Esophagus muscularis mucosa (tissue), 3 donors: Measurements from ENCODE around the gene CELA3B.

Source experiments
- CTCF ChIP-seq, 3 experiments: fragments of 200-600 bp in 2 of 3; fragments of 450-650 bp in 1 of 3; sonication (generic) in 2 of 3; IDR thresholded peaks; one replicate each; pipeline ENCODE4 v1.5.1; 2017 to 2019; ENCODE audit warnings: antibody characterized with exemption in 3 of 3, mild to moderate bottlenecking in 2 of 3, moderate library complexity in 1 of 3
- POLR2A ChIP-seq: fragments of 450-650 bp; IDR thresholded peaks from one replicate; pipeline ENCODE4 v1.6.1; 2017; ENCODE audit warnings: antibody characterized with exemption, moderate library complexity, mild to moderate bottlenecking, low read depth
- POLR2AphosphoS5 ChIP-seq, 2 donors: sonication (generic); formaldehyde crosslinking; IDR thresholded peaks; one replicate each; pipeline ENCODE4 v1.6.1; 2017; ENCODE audit warnings: antibody characterized with exemption in 2 of 2

GRCh38 chr1:21966247-21967000 is 10.4 kb upstream of the CELA3B start:
- TF ChIP-seq POLR2AphosphoS5 (IDR thresholded peaks at IDR 0.05) (no peak), CTCF (IDR thresholded peaks at IDR 0.05) (no peak), POLR2A (no peak)
